GM19035 (cell line): Measurements from ENCODE around the gene ASPA.
"Not testable (repeated sequence)": the region's sequence is repeated elsewhere in the genome, so short reads cannot be mapped to it uniquely, and the experiment has no call there.

Source experiments
- ATAC-seq: cut with Tn5 transposase; IDR thresholded peaks from one replicate; pipeline ENCODE4 v1.9.1; 2021; ENCODE audit not compliant: unreplicated experiment

ASPA gene

GRCh38 chr17:3475812-3476610 lies at the start of gene ASPA:
TSS of gene ASPA (plus strand) at chr17:3475997. CDS start at chr17:3476160, 163 bp downstream.
- no peak for ATAC-seq

- ATAC-seq, result not testable (repeated sequence)
Measured at GRCh38 chr17:3433215-3433614, 42.6 kb upstream of the ASPA start.

- ATAC-seq, result no peak
Measured at GRCh38 chr17:3433741-3434140, 42.1 kb upstream of the ASPA start, which contains the start of gene OR1E2. TSS of gene OR1E2 (minus strand) at chr17:3433841. CDS start at chr17:3433841, 0 bp downstream.

- no peak for ATAC-seq
Measured at GRCh38 chr17:3438368-3438767, 37.4 kb upstream of the ASPA start.

GRCh38 chr17:3440451-3440850 lies 35.3 kb upstream of the ASPA start:
- no peak for ATAC-seq

- ATAC-seq, result no peak
Measured at GRCh38 chr17:3447625-3448024, 28.2 kb upstream of the ASPA start.

GRCh38 chr17:3448059-3448665 lies 27.6 kb upstream of the ASPA start:
- ATAC-seq, result no peak

GRCh38 chr17:3466355-3466754 lies 9.4 kb upstream of the ASPA start:
- ATAC-seq, result not testable (repeated sequence)

- ATAC-seq, result no peak
Measured at GRCh38 chr17:3469529-3469928, 6.3 kb upstream of the ASPA start.

- no peak for ATAC-seq
Measured at GRCh38 chr17:3471599-3471998, 4.2 kb upstream of the ASPA start, which contains the start of gene SPATA22. TSS of gene SPATA22 (minus strand) at chr17:3471819. CDS start at chr17:3469325, 2,494 bp downstream.

GRCh38 chr17:3472137-3472536 lies 3.7 kb upstream of the ASPA start:
- ATAC-seq, result no peak

GRCh38 chr17:3474212-3474611 lies 1.6 kb upstream of the ASPA start:
- no peak for ATAC-seq

- ATAC-seq, result no peak
Measured at GRCh38 chr17:3475251-3475685, 529 bp upstream of the ASPA start.

GRCh38 chr17:3479988-3480387 lies 4.2 kb downstream of the ASPA start:
- no peak for ATAC-seq

- ATAC-seq, result no peak
Measured at GRCh38 chr17:3482852-3483251, 7.1 kb downstream of the ASPA start.

GRCh38 chr17:3485481-3486068 lies 9.8 kb downstream of the ASPA start:
- ATAC-seq, result no peak

- ATAC-seq, result no peak
Measured at GRCh38 chr17:3497101-3497500, 21.3 kb downstream of the ASPA start.

GRCh38 chr17:3501344-3501743 lies 25.5 kb downstream of the ASPA start:
- ATAC-seq, result no peak

GRCh38 chr17:3502466-3502865 lies 26.7 kb downstream of the ASPA start:
- ATAC-seq, result no peak

- ATAC-seq, result no peak
Measured at GRCh38 chr17:3503285-3503684, 27.5 kb downstream of the ASPA start.

GRCh38 chr17:3505008-3505407 lies 29.2 kb downstream of the ASPA start:
- ATAC-seq, result no peak

GRCh38 chr17:3506054-3506453 lies 30.3 kb downstream of the ASPA start:
- ATAC-seq, result no peak
